GM18907 (cell line): ENCODE results near the gene OR2AG2.
"Not testable (repeated sequence)": the region's sequence is repeated elsewhere in the genome, so short reads cannot be mapped to it uniquely, and the experiment has no call there.

Source experiments
- ATAC-seq: cut with Tn5 transposase; IDR thresholded peaks from one replicate; pipeline ENCODE4 v1.9.1; 2021; ENCODE audit warnings: mild to moderate bottlenecking, moderate library complexity; ENCODE audit not compliant: unreplicated experiment

OR2AG2 gene, protein sequence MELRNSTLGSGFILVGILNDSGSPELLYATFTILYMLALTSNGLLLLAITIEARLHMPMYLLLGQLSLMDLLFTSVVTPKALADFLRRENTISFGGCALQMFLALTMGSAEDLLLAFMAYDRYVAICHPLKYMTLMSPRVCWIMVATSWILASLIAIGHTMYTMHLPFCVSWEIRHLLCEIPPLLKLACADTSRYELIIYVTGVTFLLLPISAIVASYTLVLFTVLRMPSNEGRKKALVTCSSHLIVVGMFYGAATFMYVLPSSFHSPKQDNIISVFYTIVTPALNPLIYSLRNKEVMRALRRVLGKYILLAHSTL

DNA sequence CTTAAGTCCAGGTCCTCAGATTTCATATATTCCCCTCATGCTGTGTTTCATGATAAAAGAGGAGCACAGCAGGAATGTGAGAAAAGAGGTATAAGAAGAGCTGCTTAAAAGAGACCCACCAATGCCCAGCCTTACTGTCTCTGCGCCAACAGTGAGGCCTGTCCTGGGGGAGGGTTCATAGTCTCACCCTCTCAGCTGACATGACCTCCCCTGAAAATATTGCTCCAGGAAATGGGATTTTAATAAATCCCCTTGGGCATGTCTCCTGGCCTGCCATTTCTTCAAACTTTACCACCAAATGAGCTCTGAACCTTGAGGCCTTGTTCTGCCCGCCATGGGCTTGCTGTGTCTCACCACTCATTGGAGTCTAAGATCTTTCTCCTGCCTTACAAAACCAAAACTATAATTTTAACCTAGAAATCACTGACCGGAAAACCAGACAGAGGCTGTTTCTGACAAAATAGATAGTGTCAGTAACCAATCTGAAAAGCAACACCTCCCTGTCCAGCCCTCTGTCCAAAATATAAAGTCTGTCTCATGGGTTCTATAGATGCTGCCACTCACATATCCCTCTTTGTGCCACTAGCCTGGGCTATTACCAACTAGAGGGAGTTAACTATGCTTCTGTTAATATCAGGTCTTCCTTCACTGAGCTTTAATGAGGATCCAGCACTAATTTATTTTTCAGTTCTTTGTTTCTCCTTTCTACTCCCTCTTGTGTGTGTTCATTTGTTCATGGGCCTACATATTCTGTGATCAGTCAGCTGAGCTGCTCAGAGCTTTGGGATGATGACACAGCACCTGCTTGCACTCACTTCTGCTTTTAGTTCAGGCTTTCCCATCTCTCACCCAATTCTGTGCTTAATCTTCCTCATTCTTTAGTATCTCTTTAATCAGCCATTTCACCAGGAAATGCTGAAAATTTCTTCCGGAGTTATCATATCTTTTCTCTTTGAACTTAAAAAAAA is at the start of gene OR2AG2:
OR2AG2 (minus strand) TSS at position 51 of the 968 bp plus-strand sequence. CDS start 3,019 bp downstream, outside the sequence.
- ATAC-seq, result peak; percentile 80

DNA sequence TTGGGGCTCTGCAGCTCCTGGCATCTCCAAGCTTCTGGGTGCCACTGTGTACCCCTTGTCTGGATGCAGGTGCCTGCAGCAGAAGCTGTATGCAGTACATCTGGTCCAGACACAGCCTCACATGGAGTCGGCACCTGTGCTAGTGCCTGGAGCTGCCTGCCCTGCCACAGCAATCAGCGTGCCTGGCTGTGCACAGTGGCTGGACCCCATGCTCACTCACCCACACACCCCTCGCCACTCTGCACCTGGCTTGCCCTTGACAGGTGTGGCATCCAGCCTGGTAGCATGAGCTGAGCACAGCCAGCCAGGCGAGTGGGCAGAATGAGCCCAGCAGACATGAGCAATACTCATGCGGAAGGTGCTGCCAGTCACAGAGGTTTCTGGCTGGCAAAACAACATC is 47.2 kb upstream of the OR2AG2 start:
- no peak for ATAC-seq

DNA sequence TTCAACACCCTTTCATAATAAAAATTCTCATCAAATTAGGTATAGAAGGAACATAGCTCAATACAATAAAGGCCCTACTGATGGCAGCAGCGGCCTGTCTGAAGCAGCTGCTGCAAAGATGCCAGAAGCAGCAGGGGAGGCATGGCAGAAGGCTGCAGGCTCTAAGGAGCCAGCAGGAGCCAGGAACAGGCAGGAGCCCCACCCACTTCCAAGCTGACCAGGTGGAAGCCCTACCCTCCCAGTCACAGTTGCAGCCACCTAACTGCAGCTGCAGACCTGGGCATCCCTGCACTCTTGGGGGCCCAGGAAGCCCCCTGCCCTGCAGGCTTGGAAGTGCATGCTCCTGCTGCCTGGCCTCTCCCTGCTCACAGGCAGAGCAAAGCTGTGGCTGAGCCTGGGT is 45.9 kb upstream of the OR2AG2 start:
- no peak for ATAC-seq

DNA sequence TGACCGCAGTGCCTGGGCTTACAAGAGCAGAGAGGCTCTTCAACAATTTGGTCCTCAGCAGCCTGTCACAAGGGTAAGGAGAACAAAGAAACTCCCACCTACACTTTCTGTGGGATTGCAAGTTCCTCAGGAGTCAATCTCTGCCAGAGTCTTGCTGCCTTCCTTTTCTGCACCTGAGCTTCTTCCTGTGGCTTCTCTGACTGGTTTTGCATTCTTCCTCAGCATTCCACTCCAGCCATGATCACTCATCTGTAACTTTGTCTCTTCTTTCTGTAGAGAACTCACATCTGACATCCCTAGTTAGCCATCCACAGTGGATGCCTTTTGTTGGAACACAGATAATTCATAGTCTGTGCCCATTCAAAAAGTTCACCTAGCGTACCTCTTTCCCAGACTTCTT is 41.9 kb upstream of the OR2AG2 start:
- no peak for ATAC-seq

DNA sequence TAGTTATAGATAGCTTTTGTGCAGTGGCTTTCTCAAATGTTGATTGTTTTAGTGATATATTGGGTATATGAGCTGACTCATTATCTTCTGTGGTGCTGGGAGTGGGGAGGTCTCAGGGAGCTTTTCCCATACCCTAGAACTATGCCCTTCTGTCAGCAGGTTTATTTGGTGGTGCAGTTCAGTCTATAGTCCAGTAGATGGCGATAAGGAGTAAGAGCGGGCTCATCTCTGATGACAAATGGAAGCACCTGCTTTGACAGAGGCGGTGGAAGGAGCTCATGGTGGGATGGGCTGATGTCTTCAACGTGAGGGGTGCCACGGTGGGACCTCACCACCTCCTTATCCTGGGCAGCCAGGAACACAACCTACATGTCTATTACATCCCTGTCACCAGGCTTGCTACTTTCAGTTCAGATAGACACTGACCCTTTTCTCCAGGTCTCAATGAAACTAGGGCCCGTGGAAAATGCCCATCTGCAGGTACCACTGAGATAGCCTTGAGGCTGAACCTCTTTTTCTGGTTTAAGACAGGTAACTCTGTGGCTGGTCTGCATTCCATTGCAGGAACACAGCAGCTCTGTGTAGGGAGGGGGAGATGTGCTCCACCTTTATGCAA is 40.7 kb upstream of the OR2AG2 start:
- ATAC-seq, result peak; percentile 80

DNA sequence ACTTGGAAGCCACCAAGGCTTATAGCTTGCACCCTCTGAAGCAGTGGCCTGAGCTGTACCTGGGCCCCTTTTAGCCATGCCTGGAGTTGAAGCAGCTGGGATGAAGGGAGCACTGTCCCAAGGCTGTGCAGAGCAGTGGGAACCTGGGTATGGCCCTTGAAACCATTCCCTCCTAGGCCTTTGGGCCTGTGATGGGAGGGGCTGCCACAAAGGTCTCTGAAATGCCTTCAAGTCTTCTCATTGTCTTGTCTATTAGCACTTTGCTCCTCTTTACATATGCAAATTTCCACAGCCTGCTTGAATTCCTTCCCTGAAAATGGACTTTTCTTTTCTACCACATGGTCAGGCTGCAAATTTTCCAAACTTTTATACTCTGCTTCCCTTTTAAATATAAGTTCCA is 29.3 kb upstream of the OR2AG2 start:
- ATAC-seq, result not testable (repeated sequence)

DNA sequence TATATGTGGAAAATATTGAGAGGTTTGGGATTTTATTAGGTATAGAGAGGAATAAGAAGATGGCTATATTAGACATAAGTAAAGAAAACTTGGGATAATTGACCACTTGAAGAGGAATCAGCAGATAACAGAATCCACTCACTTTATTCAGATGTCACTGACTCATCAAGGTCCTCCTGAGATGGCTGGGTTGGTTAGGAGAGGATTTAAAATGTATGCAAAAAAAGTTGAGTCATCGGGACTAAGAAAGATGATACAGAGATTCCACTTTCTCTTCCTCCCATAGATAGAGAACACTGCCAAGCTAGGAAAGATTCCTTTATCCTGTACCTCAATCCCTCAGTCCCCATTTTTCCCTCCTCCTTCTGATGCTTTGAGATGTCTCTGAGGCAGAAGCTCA is 27.6 kb upstream of the OR2AG2 start, which contains the start of gene OR6A2:
OR6A2 (minus strand) TSS at position 288 of the 400 bp plus-strand sequence. CDS start 3,981 bp downstream, outside the sequence.
- ATAC-seq, result no peak

DNA sequence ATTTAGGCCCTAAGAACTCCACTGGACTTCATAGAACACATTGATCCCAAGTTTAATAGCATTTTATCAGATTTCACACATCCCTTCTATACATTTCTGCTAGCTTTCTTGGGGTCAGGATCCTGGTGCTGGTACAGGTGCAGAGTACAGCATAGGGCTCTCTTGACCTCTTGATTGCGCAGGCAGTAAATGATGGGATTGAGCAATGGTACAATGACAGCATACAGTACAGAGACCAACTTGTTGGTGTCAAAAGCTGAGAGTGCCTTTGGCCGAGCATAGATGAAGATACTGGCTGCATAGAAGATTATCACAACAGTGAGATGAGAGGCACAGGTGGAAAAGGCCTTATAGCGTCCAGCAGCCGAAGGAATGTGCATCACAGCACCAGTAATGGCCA is 22.9 kb upstream of the OR2AG2 start:
- no peak for ATAC-seq

DNA sequence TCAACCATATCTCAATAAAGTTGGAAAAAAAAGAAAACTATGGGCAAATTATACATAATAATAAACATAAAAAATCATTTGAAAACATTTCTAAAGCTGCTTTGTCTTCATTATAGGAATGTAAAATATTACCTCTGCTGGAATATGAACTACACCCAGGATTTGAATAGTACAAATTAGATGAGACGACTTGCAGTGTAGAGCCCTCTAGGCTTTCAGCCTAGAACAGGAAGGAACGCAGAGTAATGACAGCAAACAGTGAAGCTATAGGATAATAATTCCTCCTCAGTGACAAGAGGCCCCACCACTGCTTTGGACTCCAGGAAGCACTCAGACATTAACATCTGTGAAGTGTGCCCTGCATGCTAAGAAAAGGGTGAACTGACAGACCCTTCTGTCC is 18.8 kb upstream of the OR2AG2 start:
- ATAC-seq, result no peak

DNA sequence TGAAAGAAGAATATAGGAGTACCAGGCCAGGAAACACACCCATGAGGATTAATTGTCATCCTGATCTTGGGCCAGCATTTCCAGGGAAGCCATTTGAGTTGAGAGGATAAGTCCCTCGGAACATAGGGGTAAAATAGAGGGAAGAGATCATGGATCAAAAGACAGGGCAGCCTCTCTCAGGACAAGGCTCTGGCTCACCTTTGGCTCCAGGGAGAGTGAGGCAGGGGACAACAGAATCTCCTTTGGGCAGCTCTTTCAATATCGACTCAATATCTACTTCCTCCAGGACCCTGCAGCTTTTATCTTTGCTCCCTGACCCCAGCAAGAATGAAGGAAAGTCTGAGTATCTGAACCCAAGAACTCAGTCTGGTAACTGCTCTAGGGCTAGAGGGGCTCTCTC is 10.9 kb upstream of the OR2AG2 start, which contains the start of gene OR2AG1:
OR2AG1 (plus strand) TSS at position 301 of the 400 bp plus-strand sequence. CDS start 2,018 bp downstream, outside the sequence.
- ATAC-seq, result no peak

DNA sequence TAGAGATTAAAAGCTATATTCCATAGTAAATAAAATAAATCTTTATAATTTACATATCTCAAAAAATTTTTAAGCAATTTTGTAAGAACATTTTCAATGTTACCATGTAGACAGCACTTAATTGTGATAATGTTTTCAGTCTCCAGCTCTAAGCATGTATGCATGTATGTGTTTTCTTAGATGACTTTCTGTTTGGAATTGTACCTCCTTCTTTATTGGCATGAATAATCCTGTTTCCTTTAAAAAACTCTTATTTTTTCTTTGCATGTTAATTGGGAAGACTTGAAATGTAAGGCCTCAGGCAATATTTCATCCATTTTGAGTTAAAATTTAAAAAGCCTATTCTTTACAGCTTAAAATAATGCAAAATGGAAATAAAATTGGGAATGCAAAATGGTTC is 9.1 kb upstream of the OR2AG2 start:
- no peak for ATAC-seq

DNA sequence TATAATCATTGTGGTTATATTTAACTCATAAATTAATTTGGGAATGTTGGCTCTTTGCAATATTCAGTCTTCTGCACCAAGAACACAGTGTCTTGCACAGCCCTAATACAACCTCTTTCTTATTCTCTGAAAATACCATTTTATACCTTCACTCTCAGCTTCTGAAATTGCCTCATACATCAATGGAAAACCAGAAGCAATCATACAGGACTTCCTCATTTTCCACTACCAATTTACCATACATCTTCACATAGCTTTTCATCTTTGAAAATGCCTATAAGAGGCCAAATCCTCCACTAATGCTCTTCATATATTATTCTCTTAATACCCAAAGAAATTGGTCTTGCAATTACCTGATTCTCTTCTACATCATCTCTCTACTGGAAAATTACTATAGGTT is 6.7 kb upstream of the OR2AG2 start:
- ATAC-seq, result no peak

DNA sequence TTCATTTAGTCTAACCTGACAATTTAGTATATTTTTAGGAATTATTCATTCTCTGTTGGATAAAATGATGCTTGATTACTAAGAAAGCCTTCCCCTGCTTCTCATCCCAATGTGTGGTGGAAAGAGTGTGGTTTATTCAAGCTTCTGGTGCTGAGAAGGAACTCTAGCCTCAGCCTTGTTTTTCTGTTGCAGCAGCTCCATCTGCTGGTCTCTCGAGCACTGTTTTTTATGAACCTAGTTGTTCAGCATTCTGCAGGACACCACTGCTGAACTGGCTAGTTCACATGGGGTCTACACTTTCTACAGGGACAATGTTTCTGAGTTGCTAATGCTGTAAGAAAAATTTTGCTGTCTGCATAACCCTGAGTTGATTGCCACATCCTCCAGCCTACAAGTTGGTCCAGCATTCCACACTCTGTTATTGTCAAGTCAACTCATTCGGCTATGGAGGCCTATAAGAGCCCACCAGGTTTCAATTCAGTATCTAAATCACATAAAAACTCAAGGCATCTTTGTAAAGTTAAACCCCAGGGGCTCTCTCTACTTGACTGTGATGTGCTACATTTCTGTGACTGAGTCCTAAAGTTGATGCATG is 14.3 kb downstream of the OR2AG2 start:
- peak; percentile 81 for ATAC-seq

DNA sequence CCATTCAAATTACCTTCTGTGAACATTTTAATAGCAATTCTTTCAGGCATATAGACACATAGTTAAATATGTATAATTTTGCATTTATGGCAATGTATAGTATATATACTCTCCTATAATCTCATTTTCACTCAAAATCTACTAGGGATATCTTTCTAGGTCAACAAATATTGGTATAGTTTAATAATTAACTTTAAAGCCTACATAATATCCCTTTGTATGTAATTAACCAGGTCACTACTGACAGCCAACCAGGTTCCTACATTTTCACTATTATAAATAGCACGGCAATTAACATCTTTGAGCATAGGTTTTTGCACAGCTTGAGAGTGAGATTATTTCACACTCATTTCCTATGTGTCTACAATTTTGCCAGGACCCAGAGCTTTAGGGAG is 15.8 kb downstream of the OR2AG2 start:
- no peak for ATAC-seq

DNA sequence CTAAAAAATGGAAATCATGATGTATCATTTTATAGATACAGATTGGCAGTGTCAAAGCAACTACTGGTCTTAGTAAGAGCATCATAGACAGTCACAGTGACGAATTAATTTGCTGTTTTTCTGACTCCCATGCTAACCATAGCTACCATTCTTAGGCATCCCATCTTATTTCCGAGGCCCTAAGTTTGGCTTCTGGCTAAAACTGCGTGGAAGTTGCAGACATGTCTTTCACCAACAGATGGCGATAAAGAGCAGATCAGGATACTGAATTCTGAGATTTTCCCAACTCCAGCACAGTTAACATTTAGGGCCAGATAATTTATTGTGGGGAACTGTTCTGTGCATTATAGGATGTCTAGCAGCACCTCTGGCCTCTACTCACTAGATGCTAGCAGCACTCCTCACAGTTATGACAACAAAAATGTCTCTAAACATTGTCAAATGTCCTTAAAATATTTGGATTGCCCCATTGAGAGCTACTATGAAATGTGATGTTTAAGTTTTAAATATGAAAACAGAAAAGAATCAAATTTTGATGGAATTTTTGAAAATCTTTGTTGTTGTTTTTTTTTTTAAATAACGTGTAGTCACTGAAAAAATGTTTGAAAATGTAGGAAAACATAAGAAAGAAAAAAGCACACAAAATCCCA is 16.3 kb downstream of the OR2AG2 start:
- no peak for ATAC-seq

DNA sequence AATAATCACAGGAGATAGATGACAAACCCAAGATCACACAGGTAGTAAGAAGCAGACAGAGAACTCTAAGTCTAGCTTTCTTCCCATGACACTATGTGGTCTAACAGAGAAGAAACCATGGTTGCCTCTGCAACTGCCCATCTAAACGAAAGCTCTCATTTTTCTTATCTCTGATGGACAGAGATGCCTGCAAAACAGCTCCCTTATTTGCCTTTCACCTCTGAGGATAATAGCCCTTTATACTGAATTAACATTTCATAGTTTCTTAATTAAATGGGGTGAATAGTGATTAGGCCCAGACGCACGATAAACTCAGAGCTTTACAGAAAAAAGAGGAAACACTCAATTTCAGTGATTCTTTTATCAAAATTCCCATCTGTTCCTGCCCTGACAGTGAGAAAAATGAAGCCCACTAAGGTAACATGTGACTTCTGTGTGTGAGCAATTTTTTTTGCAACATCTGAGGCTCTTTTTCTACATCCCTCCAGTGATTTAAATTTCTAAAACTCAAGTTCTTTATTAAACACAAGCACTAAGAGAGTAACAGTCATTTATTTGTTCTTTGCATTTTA is 24.6 kb downstream of the OR2AG2 start:
- ATAC-seq, result no peak

DNA sequence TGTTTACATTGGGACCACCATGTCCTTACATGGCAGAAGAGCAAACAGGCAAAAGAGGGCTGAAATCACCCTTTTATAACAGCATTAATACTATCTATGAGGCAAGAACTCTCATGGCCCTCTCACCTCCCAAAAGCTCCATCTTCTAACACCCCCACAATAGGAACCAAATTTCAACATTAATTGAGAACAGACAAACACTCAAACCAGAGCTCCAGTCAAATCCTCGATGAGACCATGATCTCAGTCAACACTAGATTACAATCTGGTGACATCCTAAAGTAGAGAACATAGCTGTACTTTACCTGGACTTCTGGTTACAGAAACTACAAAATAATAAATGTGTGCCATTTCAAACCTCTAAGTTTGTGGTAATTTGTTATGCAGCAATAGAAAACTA is 25.1 kb downstream of the OR2AG2 start:
- ATAC-seq, result no peak

DNA sequence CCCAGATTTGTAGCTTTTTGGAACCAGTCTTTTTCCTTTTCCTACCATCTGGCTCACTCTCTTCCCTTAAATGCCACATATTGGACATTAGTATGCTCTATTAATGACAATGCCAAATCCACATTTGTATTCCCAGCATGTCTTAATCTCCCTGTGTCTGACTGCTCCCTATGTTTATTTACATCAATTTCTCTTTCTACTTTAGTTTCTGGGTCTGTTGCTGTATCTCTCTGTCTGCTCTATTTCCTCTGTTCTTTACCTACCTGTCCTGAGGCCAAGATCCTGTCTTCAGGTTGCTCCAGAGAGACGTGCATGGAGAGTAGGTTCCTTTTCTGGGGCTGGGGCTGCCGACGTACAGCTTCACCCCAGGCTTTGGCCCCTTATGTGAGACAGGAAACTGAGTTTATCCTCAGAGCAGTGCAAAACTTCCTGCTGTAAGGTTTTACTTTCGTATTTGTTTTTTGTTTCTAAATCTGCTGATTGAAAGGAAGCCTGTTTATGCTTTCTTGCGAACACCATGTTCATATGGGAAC is 25.6 kb downstream of the OR2AG2 start:
- ATAC-seq, result peak; percentile 89

DNA sequence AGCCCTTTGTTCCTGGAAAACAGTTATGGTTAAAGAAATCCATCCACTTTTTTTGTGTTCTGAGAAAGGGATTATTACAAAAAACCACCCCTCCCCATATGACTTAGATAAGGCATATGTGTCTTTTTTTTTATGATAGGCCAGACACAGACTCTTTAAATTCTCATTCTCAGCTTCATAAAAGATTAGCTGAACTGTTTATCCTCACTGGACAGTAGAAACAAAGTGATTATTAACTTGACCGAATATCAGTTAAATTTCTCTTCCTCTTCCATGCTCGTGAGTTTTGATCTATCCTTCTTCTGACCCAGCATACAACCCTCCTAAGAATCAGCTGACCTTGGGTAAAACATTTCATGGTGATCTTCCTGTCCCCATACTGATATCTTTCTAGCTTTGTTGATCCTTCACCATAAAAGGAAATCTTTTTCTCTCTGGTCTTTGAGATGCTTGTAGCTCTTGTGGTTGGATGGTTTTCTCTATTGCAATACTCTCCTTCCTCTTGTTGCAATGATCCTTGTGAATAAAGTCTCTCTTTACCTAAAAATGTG is 26.2 kb downstream of the OR2AG2 start:
- peak; percentile 63 for ATAC-seq
